Sigmoid colon (tissue), 4 donors: Measurements from ENCODE around the gene HES5.

Source experiments
- POLR2A ChIP-seq, 2 donors: fragments of 450-650 bp; IDR thresholded peaks; one replicate each; pipeline ENCODE4 v1.6.1; 2016; ENCODE audit warnings: antibody characterized with exemption in 2 of 2, mild to moderate bottlenecking in 2 of 2, moderate library complexity in 2 of 2
- POLR2AphosphoS5 ChIP-seq, 4 donors: sonication (generic); formaldehyde crosslinking; IDR thresholded peaks; one replicate each; pipeline ENCODE4 v1.6.1; 2017; ENCODE audit warnings: antibody characterized with exemption in 4 of 4
- TF ChIP-seq, protein P1 (sequence below), 4 experiments: fragments of 450-650 bp in 3 of 4; fragments of 200-600 bp in 1 of 4; IDR thresholded peaks; one replicate each; pipeline ENCODE4 v1.5.1; 2016 to 2019; ENCODE audit warnings: antibody characterized with exemption in 4 of 4, mild to moderate bottlenecking in 3 of 4, moderate library complexity in 2 of 4

- TF ChIP-seq, protein P1, sequence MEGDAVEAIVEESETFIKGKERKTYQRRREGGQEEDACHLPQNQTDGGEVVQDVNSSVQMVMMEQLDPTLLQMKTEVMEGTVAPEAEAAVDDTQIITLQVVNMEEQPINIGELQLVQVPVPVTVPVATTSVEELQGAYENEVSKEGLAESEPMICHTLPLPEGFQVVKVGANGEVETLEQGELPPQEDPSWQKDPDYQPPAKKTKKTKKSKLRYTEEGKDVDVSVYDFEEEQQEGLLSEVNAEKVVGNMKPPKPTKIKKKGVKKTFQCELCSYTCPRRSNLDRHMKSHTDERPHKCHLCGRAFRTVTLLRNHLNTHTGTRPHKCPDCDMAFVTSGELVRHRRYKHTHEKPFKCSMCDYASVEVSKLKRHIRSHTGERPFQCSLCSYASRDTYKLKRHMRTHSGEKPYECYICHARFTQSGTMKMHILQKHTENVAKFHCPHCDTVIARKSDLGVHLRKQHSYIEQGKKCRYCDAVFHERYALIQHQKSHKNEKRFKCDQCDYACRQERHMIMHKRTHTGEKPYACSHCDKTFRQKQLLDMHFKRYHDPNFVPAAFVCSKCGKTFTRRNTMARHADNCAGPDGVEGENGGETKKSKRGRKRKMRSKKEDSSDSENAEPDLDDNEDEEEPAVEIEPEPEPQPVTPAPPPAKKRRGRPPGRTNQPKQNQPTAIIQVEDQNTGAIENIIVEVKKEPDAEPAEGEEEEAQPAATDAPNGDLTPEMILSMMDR (IDR thresholded peaks at IDR 0.05) = no peak
- TF ChIP-seq POLR2A (IDR thresholded peaks at IDR 0.05) (no peak), POLR2AphosphoS5 (IDR thresholded peaks at IDR 0.05) (no peak)
Observed at GRCh38 chr1:2535981-2536380, 5.9 kb upstream of the HES5 start.
